Measurements from ENCODE around the gene CERS6. TPM values are rescaled to one million over a fixed set of nuclear protein-coding genes. Genes with fewer than 3 reads are reported as not detected.
A peak's percentile ranks its signal among the peaks of the same experiment; 100 is the strongest.

Gene CERS6
- total RNA-seq, 1 experiment from 2014 or later: 17.3 TPM

GRCh38 chr2:168687314-168687713 is 231.2 kb downstream of the CERS6 start:
- Mint-ChIP-seq H3K4me3 (no peak overlapping the region), H3K27ac (no peak overlapping the region), H3K4me1 (peaks cover 26% of the 10 kb centered on the region), H3K9me3 (no peaks in the 10 kb centered on the region), H3K27me3 (ENCODE audit: low read depth) (no peaks in the 10 kb centered on the region), H3K36me3 (no peaks in the 10 kb centered on the region)
- DNase-seq (ENCODE audit: low spot score) (no peak), ATAC-seq (peak; percentile 65)
- POLR2A ChIA-PET: no interaction called here
- no peak for TF ChIP-seq PRRX2 (CRISPR knock-in tag; IDR thresholded peaks at IDR 0.05)
- no peak for TF ChIP-seq GABPB1 (CRISPR knock-in tag; IDR thresholded peaks at IDR 0.05)
- TF ChIP-seq CREM (CRISPR knock-in tag; IDR thresholded peaks at IDR 0.05): no peak
- TF ChIP-seq ZNF396 (CRISPR knock-in tag; IDR thresholded peaks at IDR 0.05; ENCODE audit: borderline replicate concordance): no peak
- TF ChIP-seq CREB1 (CRISPR knock-in tag; IDR thresholded peaks at IDR 0.05): no peak
- TF ChIP-seq ZNF512 (CRISPR knock-in tag; IDR thresholded peaks at IDR 0.05; ENCODE audit: borderline replicate concordance): no peak
- TF ChIP-seq, protein P1, sequence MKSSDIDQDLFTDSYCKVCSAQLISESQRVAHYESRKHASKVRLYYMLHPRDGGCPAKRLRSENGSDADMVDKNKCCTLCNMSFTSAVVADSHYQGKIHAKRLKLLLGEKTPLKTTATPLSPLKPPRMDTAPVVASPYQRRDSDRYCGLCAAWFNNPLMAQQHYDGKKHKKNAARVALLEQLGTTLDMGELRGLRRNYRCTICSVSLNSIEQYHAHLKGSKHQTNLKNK (CRISPR knock-in tag; IDR thresholded peaks at IDR 0.05): no peak
- TF ChIP-seq ZNF219 (CRISPR knock-in tag; IDR thresholded peaks at IDR 0.05; ENCODE audit: borderline replicate concordance): no peak
- TF ChIP-seq ZNF121 (CRISPR knock-in tag; IDR thresholded peaks at IDR 0.05): no peak
- TF ChIP-seq ZNF423 (CRISPR knock-in tag; IDR thresholded peaks at IDR 0.05): no peak
- TF ChIP-seq NR3C1 (CRISPR knock-in tag; conservative IDR thresholded peaks at IDR 0.05; ENCODE audit: low read depth): no peak
- no peak for TF ChIP-seq ZNF138 (CRISPR knock-in tag; conservative IDR thresholded peaks at IDR 0.05)
- TF ChIP-seq FOXP4 (CRISPR knock-in tag; IDR thresholded peaks at IDR 0.05): no peak
- no peak for TF ChIP-seq NFYB (CRISPR knock-in tag; conservative IDR thresholded peaks at IDR 0.05; ENCODE audit: low read depth)
- CTCF ChIA-PET: interaction anchor here (0.5 to 1.8 kb wide), 11 partner anchors 10 to 350 kb away, joined by 3 to 21 read pairs (median 5); no protein-coding TSS in a partner anchor

- TF ChIP-seq ZNF416 (CRISPR knock-in tag; IDR thresholded peaks at IDR 0.05): no peak
- no peak for TF ChIP-seq ELF4 (CRISPR knock-in tag; IDR thresholded peaks at IDR 0.05; ENCODE audit: low read depth)
- no peak for TF ChIP-seq FOXP1 (CRISPR knock-in tag; IDR thresholded peaks at IDR 0.05; ENCODE audit: borderline replicate concordance)
- no peak for TF ChIP-seq OVOL2 (CRISPR knock-in tag; IDR thresholded peaks at IDR 0.05; ENCODE audit: borderline replicate concordance)
- no peak for TF ChIP-seq IRF1 (CRISPR knock-in tag; IDR thresholded peaks at IDR 0.05)
- no peak for TF ChIP-seq EMX1 (CRISPR knock-in tag; IDR thresholded peaks at IDR 0.05)
- TF ChIP-seq FOXK1 (CRISPR knock-in tag; IDR thresholded peaks at IDR 0.05): no peak
- TF ChIP-seq ZNF263 (CRISPR knock-in tag; IDR thresholded peaks at IDR 0.05; ENCODE audit: low read depth): no peak
- Mint-ChIP-seq H3K27ac (no peak overlapping the region), H3K4me3 (no peak overlapping the region), H3K27me3 (ENCODE audit: low read depth) (no peaks in the 10 kb centered on the region), H3K4me1 (peaks cover 24% of the 10 kb centered on the region), H3K9me3 (no peaks in the 10 kb centered on the region), H3K36me3 (no peaks in the 10 kb centered on the region)
- ATAC-seq (no peak), DNase-seq (ENCODE audit: low spot score) (no peak)
- ChIA-PET CTCF (no interaction called here), POLR2A (no interaction called here)
Observed at GRCh38 chr2:168690381-168690885, 234.4 kb downstream of the CERS6 start.

Data from WTC11 (cell line).